Activated T-cell treated with anti-CD3 and anti-CD28 coated beads, Interleukin-2, amount 50 U/mL, for 24 hours (primary cell): ENCODE data around the gene CACTIN.
"Not testable (repeated sequence)": the region's sequence is repeated elsewhere in the genome, so short reads cannot be mapped to it uniquely, and the experiment has no call there.

ENCODE experiments used
- DNase-seq: peaks from one replicate; pipeline ENCODE4 v3.0.0-alpha.2; 2020
- H3K27ac Mint-ChIP-seq: 2 replicates; pipeline ENCODE4 v1.8.0; 2020; ENCODE audit warnings: mild to moderate bottlenecking, mixed read lengths
- H3K27me3 Mint-ChIP-seq: 2 replicates; pipeline ENCODE4 v1.8.0; 2020; ENCODE audit warnings: mixed read lengths
- H3K36me3 Mint-ChIP-seq: 2 replicates; pipeline ENCODE4 v1.8.0; 2020; ENCODE audit warnings: low read depth, mixed read lengths
- H3K4me1 Mint-ChIP-seq: 2 replicates; pipeline ENCODE4 v1.8.0; 2020; ENCODE audit warnings: low read depth, mixed read lengths
- H3K4me3 Mint-ChIP-seq: 2 replicates; pipeline ENCODE4 v1.8.0; 2020; ENCODE audit warnings: mild to moderate bottlenecking, moderate library complexity, mixed read lengths
- H3K9me3 Mint-ChIP-seq: 2 replicates; pipeline ENCODE4 v1.8.0; 2020; ENCODE audit warnings: mixed read lengths

Gene CACTIN

DNA sequence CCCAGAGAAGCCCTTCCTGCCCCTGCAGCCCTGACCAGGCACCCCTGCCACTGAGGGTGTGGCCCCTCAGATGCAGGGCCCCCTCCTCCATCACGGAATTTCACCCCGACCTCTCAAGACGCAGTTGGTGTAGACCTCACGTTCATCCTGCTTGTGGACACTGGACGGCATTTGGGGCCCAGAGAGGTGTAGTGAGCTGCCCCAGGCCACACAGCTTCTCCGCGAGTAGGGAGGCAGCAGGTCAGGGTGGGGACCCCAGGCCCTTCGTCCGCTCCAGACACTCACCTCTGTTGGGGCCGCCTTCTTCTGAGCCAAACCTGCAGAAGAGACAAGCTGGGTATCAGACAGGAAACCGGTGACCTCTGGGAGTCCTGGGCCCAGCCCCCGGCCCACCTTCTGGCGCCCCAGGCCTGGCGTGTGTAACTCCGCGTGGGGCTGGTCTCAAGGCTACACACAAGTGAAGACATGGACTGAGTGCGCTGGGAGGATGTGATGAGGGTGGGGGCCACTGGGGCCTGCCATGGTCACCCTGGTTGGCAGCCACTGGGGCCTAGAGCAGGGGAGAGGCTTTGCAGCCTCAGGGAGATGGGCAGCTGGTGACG is 40.5 kb upstream of the CACTIN start:
- Mint-ChIP-seq H3K27ac (peak overlapping the region; percentile 26), H3K27me3 (no peaks in the 10 kb centered on the region), H3K4me1 (peaks cover 31% of the 10 kb centered on the region), H3K4me3 (no peak overlapping the region), H3K9me3 (no peaks in the 10 kb centered on the region), H3K36me3 (peaks cover 20% of the 10 kb centered on the region)
- no peak for DNase-seq

GRCh38 chr19:3666545-3666856 is 39.9 kb upstream of the CACTIN start:
- Mint-ChIP-seq H3K36me3 (peaks cover 22% of the 10 kb centered on the region), H3K4me1 (peaks cover 26% of the 10 kb centered on the region)
- H3K4me3 Mint-ChIP-seq, DNase-seq, H3K9me3 Mint-ChIP-seq, H3K27ac Mint-ChIP-seq, H3K27me3 Mint-ChIP-seq: not testable (repeated sequence)

DNA sequence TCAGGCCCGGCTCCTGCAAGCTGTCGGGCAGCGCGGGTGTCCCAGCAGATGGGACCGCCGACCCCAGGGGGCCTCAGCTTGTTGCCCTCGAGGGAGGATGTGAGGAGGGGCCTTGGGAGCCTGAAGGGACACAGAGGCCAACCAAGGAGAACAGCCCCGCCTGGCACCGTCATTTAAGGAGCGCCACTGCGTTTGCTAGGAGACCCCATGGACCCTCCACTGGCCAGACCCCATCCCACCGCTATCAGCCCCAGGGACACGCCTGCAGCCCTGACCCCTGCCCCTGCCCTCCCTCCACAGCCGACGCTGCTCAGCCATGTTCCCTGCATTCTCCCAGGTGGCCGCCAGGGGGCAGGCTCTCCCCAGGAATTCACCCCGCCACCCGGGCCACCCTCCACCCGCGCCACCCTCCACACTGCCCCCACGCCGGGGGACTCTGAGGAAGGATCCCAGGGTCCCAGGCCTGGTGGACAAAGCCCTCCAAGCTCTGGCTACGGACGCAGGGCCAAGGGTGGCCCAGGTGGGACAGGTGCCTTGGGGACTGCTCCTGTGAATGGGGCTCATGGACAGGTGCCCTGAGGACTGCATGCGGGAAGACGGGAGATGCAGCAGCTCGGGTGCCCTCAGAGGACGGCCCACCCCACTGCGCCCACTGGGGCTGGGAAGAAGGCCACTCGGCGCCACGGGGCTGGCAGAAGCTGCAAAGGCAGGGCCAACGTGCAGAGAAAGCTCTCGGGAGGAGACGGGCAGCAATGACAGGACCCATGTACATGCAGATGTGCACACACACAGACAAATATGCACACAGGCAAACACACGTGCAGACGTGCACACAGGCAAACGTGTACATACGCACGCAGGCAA is 39.3 kb upstream of the CACTIN start:
- Mint-ChIP-seq H3K9me3 (no peaks in the 10 kb centered on the region), H3K36me3 (peaks cover 28% of the 10 kb centered on the region), H3K27me3 (no peaks in the 10 kb centered on the region), H3K4me3 (no peak overlapping the region), H3K27ac (no peak overlapping the region), H3K4me1 (peaks cover 21% of the 10 kb centered on the region)
- DNase-seq, result peak; percentile 89

GRCh38 chr19:3664879-3665642 is 38.5 kb upstream of the CACTIN start:
- Mint-ChIP-seq H3K27me3 (no peaks in the 10 kb centered on the region), H3K36me3 (peaks cover 35% of the 10 kb centered on the region), H3K4me1 (peaks cover 14% of the 10 kb centered on the region), H3K9me3 (no peaks in the 10 kb centered on the region), H3K27ac (no peak overlapping the region), H3K4me3 (no peak overlapping the region)
- DNase-seq, result no peak

GRCh38 chr19:3663838-3664237 is 37.2 kb upstream of the CACTIN start:
- Mint-ChIP-seq H3K36me3 (peaks cover 39% of the 10 kb centered on the region), H3K27me3 (no peaks in the 10 kb centered on the region), H3K4me1 (peaks cover 7% of the 10 kb centered on the region), H3K4me3 (no peak overlapping the region), H3K27ac (no peak overlapping the region), H3K9me3 (no peaks in the 10 kb centered on the region)
- DNase-seq, result no peak

DNA sequence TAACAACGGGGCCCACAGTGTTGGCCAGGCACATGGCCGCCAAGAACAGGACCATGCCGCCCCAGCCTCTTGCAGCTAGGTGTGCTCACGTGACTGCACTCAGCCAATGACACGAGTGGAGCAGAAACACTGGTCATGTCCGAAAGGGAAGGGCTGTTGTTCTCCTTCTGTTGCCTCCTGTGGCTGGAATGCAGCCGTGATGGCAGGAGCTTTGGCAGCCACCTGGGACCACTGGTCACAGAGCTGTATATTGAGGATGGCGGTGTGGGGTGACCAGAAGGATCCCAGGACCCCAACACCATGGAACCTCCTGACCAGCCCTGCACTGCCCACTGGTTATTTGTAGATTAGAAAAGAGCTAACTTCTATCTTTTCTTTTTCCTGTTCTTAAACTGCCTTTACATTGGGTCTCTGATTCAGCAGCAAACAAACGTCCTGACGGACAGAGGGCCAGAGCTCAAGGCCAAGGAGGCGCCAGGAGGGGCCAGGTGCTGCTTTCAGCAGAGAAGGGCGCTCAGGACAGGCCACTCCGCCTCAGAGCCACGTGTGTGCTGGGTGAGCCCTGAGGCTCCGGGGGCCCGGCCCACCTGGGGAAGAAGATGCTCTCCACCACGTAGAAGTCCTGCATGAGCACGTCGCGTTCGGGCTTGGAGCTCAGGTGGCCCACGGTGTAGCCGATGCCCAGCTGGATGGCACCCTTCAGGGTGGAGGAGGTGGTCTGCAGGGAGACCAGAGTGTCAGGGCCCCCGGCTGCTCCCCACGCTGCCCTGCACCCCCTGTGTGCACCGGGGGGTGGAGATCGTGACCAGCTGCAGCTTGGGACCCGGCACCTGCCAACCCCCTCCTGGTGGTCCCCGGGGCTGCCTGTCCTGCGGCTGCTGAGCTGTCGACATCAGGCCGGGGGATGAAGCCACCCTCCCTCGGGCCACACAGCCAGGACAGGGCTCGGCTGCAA is 35.0 kb upstream of the CACTIN start:
- Mint-ChIP-seq H3K27me3 (no peaks in the 10 kb centered on the region), H3K4me1 (peaks cover 6% of the 10 kb centered on the region), H3K36me3 (peaks cover 52% of the 10 kb centered on the region), H3K27ac (no peak overlapping the region), H3K9me3 (no peaks in the 10 kb centered on the region), H3K4me3 (no peak overlapping the region)
- no peak for DNase-seq

GRCh38 chr19:3660493-3661219 is 34.1 kb upstream of the CACTIN start:
- Mint-ChIP-seq H3K27me3 (no peaks in the 10 kb centered on the region), H3K4me1 (no peaks in the 10 kb centered on the region), H3K27ac (no peak overlapping the region)

GRCh38 chr19:3659746-3660112 is 33.1 kb upstream of the CACTIN start:
- no peaks in the 10 kb centered on the region for H3K27me3 Mint-ChIP-seq
- DNase-seq, result no peak
- H3K36me3 Mint-ChIP-seq, result peaks cover 50% of the 10 kb centered on the region
- H3K9me3 Mint-ChIP-seq, result no peaks in the 10 kb centered on the region
- H3K27ac Mint-ChIP-seq, result no peak overlapping the region
- H3K4me1 Mint-ChIP-seq, result no peaks in the 10 kb centered on the region
- H3K4me3 Mint-ChIP-seq, result no peak overlapping the region

More at GRCh38 chr19:3660493-3661219, 34.1 kb upstream of the CACTIN start:
- DNase-seq, result no peak
- peaks cover 50% of the 10 kb centered on the region for H3K36me3 Mint-ChIP-seq
- H3K4me3 Mint-ChIP-seq, result no peak overlapping the region
- no peaks in the 10 kb centered on the region for H3K9me3 Mint-ChIP-seq

DNA sequence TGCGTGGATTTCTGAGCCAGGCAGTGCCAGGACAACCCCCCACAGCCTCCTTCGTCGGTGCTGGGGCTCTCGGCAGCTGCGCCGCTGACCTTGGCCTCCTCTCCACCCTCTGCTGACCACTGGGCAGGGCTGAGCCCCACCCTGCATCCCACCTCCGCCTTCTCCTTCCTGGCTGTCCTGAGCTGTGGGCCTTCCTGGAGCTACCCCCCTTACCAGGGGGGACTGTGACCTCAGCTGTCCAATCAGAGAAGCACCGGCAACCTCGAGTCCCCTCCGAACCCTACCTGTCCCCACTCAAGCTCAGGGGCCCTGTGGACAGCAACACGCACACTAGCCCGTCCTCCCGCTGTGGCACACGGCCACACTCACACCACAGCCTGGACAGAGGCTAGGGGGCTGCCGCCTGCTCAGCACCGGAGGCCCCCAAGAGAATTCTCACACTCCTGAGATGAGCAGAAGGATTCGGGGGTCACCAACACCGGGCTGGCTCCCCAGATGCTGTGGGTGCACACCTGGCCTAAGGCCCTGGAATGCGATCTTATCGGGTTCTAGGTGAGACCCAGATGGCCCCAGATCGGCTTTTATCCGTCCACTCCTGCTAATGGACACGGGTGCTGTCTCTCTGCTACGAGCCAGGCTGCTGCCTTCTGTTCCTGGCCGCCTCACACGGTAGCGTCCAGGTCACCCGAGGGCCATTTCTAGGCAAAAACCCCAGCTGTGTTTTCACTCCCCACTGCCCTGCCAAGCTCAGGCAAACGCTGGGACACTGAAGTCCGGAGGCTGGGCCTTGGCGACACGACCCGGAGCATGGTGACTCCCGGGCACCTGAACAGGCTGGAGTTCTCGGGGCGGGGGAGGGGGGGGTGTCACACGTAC is 32.5 kb upstream of the CACTIN start:
- no peak overlapping the region for H3K27ac Mint-ChIP-seq

DNA sequence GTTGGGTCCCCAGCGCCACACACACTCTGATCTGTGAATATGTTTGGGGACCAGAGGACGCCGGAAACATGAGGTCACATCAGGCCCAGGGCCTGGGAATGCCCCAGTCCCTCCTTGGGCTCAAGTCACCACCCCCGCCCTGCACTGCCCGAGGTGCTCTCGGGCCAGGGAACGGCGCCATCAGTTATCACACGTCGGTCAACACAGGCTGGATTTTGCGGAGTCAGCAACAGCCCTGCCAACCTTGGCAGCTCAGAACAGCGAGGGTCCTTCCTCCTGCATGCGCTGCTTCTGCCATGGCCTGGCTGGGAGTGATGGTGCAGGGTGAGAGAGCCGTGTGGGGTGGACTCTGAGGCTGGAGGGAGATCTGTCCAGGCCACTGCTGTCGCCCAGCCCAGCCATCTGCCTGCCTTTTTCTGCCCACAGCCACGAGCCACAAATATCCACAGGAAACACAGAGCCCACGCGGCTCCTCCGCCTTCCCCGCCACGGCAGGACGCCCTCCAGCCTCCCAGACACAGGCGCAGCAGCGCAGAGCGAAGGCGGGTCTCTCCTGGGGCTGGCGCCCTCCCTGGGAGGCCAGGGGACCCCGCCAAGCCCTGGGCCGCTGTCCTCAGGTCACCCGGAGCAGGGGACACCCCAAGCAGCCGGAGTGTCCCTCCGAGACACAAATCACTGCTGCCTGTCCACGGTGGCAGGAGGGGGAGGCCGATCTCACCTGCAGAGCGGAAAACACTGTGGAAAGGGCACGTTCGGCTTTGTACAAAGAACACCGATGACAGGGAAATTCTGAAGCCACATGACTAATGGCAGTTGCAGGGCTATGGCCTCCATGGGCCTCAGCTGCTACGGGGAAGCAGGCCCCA is 31.6 kb upstream of the CACTIN start:
- peaks cover 45% of the 10 kb centered on the region for H3K36me3 Mint-ChIP-seq
- H3K27ac Mint-ChIP-seq, result no peak overlapping the region
- no peaks in the 10 kb centered on the region for H3K27me3 Mint-ChIP-seq
- H3K4me1 Mint-ChIP-seq, result no peaks in the 10 kb centered on the region
- no peaks in the 10 kb centered on the region for H3K9me3 Mint-ChIP-seq
- DNase-seq, result no peak
- no peak overlapping the region for H3K4me3 Mint-ChIP-seq

More for the DNA sequence above, 32.5 kb upstream of the CACTIN start:
- no peak for DNase-seq
- Mint-ChIP-seq H3K4me1 (no peaks in the 10 kb centered on the region), H3K27me3 (no peaks in the 10 kb centered on the region), H3K36me3 (peaks cover 52% of the 10 kb centered on the region), H3K4me3 (no peak overlapping the region), H3K9me3 (no peaks in the 10 kb centered on the region)

DNA sequence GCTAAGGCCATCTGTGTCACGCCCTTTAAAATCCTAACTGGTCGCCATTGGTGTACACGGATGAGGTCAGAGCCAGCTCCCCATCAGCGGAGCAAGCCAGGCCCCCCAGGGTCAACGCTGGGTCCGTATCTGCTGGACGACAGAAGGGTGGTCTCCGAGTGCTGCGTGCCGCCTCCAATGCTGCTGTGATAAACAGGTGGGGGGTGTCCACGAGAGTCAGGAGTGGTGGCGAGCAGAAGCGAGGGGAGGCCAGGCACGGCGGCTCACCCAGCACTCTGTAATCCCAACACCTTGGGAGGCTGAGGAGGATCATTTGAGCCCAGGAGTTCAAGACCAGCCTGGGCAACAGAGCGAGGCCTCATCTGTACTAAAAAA is 30.8 kb upstream of the CACTIN start:
- no peaks in the 10 kb centered on the region for H3K9me3 Mint-ChIP-seq
- H3K4me3 Mint-ChIP-seq, result no peak overlapping the region
- H3K4me1 Mint-ChIP-seq, result no peaks in the 10 kb centered on the region
- no peak for DNase-seq
- no peak overlapping the region for H3K27ac Mint-ChIP-seq
- H3K27me3 Mint-ChIP-seq, result no peaks in the 10 kb centered on the region
- H3K36me3 Mint-ChIP-seq, result peaks cover 44% of the 10 kb centered on the region

- H3K36me3 Mint-ChIP-seq, result peaks cover 49% of the 10 kb centered on the region
- DNase-seq, result no peak
- H3K4me3 Mint-ChIP-seq, result no peak overlapping the region
- H3K27me3 Mint-ChIP-seq, result no peaks in the 10 kb centered on the region
- H3K4me1 Mint-ChIP-seq, result no peaks in the 10 kb centered on the region
- no peaks in the 10 kb centered on the region for H3K9me3 Mint-ChIP-seq
- no peak overlapping the region for H3K27ac Mint-ChIP-seq
Measured at GRCh38 chr19:3656747-3657394, 30.3 kb upstream of the CACTIN start.
